HG02642 (cell line): Measurements from ENCODE around the gene FAM181A.

Experiments used
- ATAC-seq: cut with Tn5 transposase; IDR thresholded peaks from one replicate; pipeline ENCODE4 v1.9.1; 2021; ENCODE audit warnings: mild to moderate bottlenecking; ENCODE audit not compliant: unreplicated experiment, poor library complexity

The FAM181A gene

GRCh38 chr14:93926873-93927799 lies at the start of gene FAM181A:
Gene FAM181A, plus strand, starts transcription at chr14:93927344. Its CDS starts 942 bp downstream, at chr14:93928286.
- ATAC-seq = no peak

GRCh38 chr14:93878212-93878611 lies 48.9 kb upstream of the FAM181A start:
- no peak for ATAC-seq

- ATAC-seq = no peak
These were observed 48.3 kb upstream of the FAM181A start for GRCh38 chr14:93878871-93879270.

- no peak for ATAC-seq
These were observed 47.7 kb upstream of the FAM181A start for GRCh38 chr14:93879362-93879983.

GRCh38 chr14:93880021-93880820 lies 46.9 kb upstream of the FAM181A start:
- ATAC-seq = no peak

- no peak for ATAC-seq
These were observed 42.2 kb upstream of the FAM181A start for GRCh38 chr14:93884950-93885349.

- no peak for ATAC-seq
These were observed 38.1 kb upstream of the FAM181A start for GRCh38 chr14:93888995-93889394.

GRCh38 chr14:93889739-93890483 lies 37.2 kb upstream of the FAM181A start:
- ATAC-seq = no peak

GRCh38 chr14:93891756-93892504 lies 35.2 kb upstream of the FAM181A start:
- ATAC-seq = no peak

GRCh38 chr14:93892505-93892839 lies 34.7 kb upstream of the FAM181A start:
- ATAC-seq = no peak

GRCh38 chr14:93892923-93893558 lies 34.1 kb upstream of the FAM181A start:
- ATAC-seq = peak; percentile 66

- no peak for ATAC-seq
These were observed 33.4 kb upstream of the FAM181A start for GRCh38 chr14:93893661-93894261.

- no peak for ATAC-seq
These were observed 32.0 kb upstream of the FAM181A start for GRCh38 chr14:93895023-93895604.

GRCh38 chr14:93897476-93897845 lies 29.7 kb upstream of the FAM181A start:
- no peak for ATAC-seq

GRCh38 chr14:93898081-93898611 lies 29.0 kb upstream of the FAM181A start:
- ATAC-seq = no peak

- no peak for ATAC-seq
These were observed 28.4 kb upstream of the FAM181A start for GRCh38 chr14:93898731-93899130.

- no peak for ATAC-seq
These were observed 25.3 kb upstream of the FAM181A start for GRCh38 chr14:93901813-93902212.
